ENCODE results near the gene FOXA2.

DNA sequence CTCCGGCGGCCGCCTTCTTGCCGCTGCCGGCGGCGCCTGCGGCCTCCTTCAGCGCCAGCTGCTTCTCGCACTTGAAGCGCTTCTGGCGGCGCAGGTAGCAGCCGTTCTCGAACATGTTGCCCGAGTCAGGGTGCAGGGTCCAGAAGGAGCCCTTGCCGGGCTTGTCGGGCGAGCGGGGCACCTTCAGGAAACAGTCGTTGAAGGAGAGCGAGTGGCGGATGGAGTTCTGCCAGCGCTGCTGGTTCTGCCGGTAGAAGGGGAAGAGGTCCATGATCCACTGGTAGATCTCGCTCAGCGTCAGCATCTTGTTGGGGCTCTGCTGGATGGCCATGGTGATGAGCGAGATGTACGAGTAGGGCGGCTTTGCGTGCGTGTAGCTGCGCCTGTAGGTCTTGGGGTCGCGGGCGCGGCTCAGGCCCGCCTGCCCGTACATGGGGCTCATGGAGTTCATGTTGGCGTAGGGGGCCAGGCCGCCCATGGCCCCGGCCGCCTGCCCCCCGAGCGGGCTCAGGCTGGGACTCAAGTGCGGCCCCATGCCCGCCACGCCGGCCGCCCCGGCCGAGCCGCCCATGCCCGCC lies 1.9 kb downstream of the FOXA2 start:
- TF ChIP-seq, protein P1, sequence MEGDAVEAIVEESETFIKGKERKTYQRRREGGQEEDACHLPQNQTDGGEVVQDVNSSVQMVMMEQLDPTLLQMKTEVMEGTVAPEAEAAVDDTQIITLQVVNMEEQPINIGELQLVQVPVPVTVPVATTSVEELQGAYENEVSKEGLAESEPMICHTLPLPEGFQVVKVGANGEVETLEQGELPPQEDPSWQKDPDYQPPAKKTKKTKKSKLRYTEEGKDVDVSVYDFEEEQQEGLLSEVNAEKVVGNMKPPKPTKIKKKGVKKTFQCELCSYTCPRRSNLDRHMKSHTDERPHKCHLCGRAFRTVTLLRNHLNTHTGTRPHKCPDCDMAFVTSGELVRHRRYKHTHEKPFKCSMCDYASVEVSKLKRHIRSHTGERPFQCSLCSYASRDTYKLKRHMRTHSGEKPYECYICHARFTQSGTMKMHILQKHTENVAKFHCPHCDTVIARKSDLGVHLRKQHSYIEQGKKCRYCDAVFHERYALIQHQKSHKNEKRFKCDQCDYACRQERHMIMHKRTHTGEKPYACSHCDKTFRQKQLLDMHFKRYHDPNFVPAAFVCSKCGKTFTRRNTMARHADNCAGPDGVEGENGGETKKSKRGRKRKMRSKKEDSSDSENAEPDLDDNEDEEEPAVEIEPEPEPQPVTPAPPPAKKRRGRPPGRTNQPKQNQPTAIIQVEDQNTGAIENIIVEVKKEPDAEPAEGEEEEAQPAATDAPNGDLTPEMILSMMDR (IDR thresholded peaks at IDR 0.05), result no peak
- no peak for TF ChIP-seq POLR2A (IDR thresholded peaks at IDR 0.05)

Data from sigmoid colon (tissue), 3 donors.